OCI-LY3 (cell line): Measurements from ENCODE around the gene AP1S3.

Source experiments
- H2AFZ ChIP-seq: fragments of 200-600, 300-600 bp; shearing (Covaris generic); 2 replicates; pipeline ENCODE4 v1.6.0; 2014; ENCODE audit warnings: antibody characterized with exemption, low read depth, low read length
- H3K27ac ChIP-seq: fragments of 200-600, 300-600 bp; sonication (generic); 2 replicates; pipeline ENCODE4 v1.5.1; 2014; ENCODE audit warnings: mild to moderate bottlenecking, low read length, moderate library complexity, mixed read lengths
- H3K27me3 ChIP-seq: fragments of 200-600, 300-600 bp; sonication (generic); 2 replicates; pipeline ENCODE4 v1.6.1; 2014; ENCODE audit warnings: low read depth, low read length, mixed read lengths
- H3K36me3 ChIP-seq: fragments of 200-600, 300-600 bp; sonication (generic); replicated peaks from 2 replicates; pipeline ENCODE3; 2014; ENCODE audit warnings: low read depth, low read length, mixed read lengths
- H3K4me1 ChIP-seq: fragments of 300-600, 200-600 bp; sonication (generic); 2 replicates; pipeline ENCODE4 v1.6.1; 2014; ENCODE audit warnings: low read length, mixed read lengths
- H3K4me2 ChIP-seq: fragments of 200-600, 300-600 bp; sonication (generic); 2 replicates; pipeline ENCODE4 v1.6.1; 2014; ENCODE audit warnings: low read length, mixed read lengths
- H3K4me3 ChIP-seq: fragments of 300-600, 200-600 bp; sonication (generic); 2 replicates; pipeline ENCODE4 v1.5.1; 2014; ENCODE audit warnings: antibody characterized with exemption, mild to moderate bottlenecking, low read length, moderate library complexity
- H3K79me2 ChIP-seq: fragments of 300-600, 200-600 bp; shearing (Covaris generic); 2 replicates; pipeline ENCODE4 v1.6.1; 2014; ENCODE audit warnings: mild to moderate bottlenecking, low read length, mixed read lengths
- H3K9ac ChIP-seq: fragments of 300-600, 200-600 bp; shearing (Covaris generic); 2 replicates; pipeline ENCODE4 v1.6.0; 2014; ENCODE audit warnings: mild to moderate bottlenecking, low read length, moderate library complexity
- H3K9me3 ChIP-seq: fragments of 200-600, 300-600 bp; shearing (Covaris generic); 2 replicates; pipeline ENCODE4 v1.6.1; 2014; ENCODE audit warnings: low read length, mixed read lengths; ENCODE audit not compliant: insufficient read depth
- H4K20me1 ChIP-seq: fragments of 200-600, 300-600 bp; sonication (generic); 2 replicates; pipeline ENCODE4 v1.6.1; 2016; ENCODE audit warnings: low read length, mixed read lengths; ENCODE audit not compliant: insufficient read depth
- CTCF ChIP-seq: fragments of 200-600, 300-600 bp; sonication (generic); IDR thresholded peaks from 2 replicates; pipeline ENCODE4 v1.5.1; 2014; ENCODE audit warnings: antibody characterized with exemption, low read length, low read depth
- EZH2phosphoT487 ChIP-seq: fragments of 200-600 bp; shearing (Covaris generic); IDR thresholded peaks from 2 replicates; pipeline ENCODE4 v1.6.1; 2018; ENCODE audit warnings: antibody characterized with exemption, mixed run types, low read depth

AP1S3 gene

DNA sequence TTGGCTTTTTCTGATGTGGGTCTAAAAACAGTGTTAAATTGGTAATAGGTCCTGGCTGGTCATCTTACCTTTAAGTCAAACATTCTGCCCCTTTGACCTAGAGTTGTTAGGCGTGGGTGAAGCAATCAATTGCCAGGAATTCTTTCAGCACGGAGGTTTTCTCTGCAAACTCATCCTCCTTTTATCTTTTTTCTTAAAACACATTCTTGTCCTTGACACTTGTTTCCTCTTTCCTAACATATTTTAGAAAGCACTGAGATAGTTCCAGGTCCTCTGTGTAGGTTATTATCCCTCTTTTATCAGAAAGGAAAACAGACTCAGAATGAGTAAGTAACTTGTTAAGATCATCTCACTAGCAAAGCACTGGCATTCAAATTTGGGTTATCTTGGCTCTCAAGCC lies 18.6 kb upstream of the AP1S3 start:
- Histone ChIP-seq H3K27ac (no peak overlapping the region), H3K4me2 (no peak overlapping the region), H3K36me3 (no peaks in the 10 kb centered on the region), H3K9ac (no peak overlapping the region), H2AFZ (no peak overlapping the region), H3K4me3 (no peak overlapping the region), H3K27me3 (no peaks in the 10 kb centered on the region), H3K4me1 (peaks cover 3% of the 10 kb centered on the region; the same call in 1 of the 2 replicates), H4K20me1 (no peaks in the 10 kb centered on the region), H3K9me3 (no peaks in the 10 kb centered on the region), H3K79me2 (no peaks in the 10 kb centered on the region)
- TF ChIP-seq CTCF (no peak), EZH2phosphoT487 (no peak)

GRCh38 chr2:223855426-223855825 lies 18.0 kb upstream of the AP1S3 start:
- H3K9ac ChIP-seq = no peak overlapping the region
- H2AFZ ChIP-seq = no peak overlapping the region
- H3K36me3 ChIP-seq = no peaks in the 10 kb centered on the region
- H3K4me3 ChIP-seq = no peak overlapping the region
- H3K27ac ChIP-seq = no peak overlapping the region
- H3K4me2 ChIP-seq = no peak overlapping the region
- TF ChIP-seq EZH2phosphoT487 (no peak), CTCF (no peak)
- H3K27me3 ChIP-seq = no peaks in the 10 kb centered on the region
- H3K4me1 ChIP-seq = peaks cover 3% of the 10 kb centered on the region; the same call in 1 of the 2 replicates
- H3K9me3 ChIP-seq = no peaks in the 10 kb centered on the region
- no peaks in the 10 kb centered on the region for H3K79me2 ChIP-seq
- no peaks in the 10 kb centered on the region for H4K20me1 ChIP-seq

DNA sequence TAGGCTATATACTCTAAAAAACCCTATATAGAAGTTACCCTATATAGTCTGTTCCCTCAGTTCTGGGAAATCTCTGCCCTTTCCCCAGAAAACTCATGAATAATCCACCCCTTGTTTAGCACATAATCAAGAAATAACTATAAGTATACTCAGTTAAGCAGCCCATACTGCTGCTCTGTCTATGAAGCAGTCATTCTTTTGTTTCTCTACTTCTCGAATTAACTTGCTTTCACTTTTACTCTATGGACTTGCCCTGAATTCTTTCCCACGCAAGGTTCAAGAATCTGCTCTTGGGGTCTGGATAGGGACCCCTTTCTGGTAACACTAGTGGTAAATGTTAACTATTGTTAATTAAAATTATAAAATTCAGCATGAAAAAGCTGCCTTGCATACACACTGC lies 17.4 kb upstream of the AP1S3 start:
- H3K9ac ChIP-seq = no peak overlapping the region
- no peaks in the 10 kb centered on the region for H3K9me3 ChIP-seq
- peaks cover 3% of the 10 kb centered on the region; the same call in 1 of the 2 replicates for H3K4me1 ChIP-seq
- no peak overlapping the region for H2AFZ ChIP-seq
- H4K20me1 ChIP-seq = no peaks in the 10 kb centered on the region
- H3K27me3 ChIP-seq = no peaks in the 10 kb centered on the region
- no peak overlapping the region for H3K27ac ChIP-seq
- no peak overlapping the region for H3K4me3 ChIP-seq
- no peak for TF ChIP-seq CTCF
- H3K4me2 ChIP-seq = no peak overlapping the region; the same call in 1 of the 2 replicates
- no peaks in the 10 kb centered on the region for H3K79me2 ChIP-seq
- H3K36me3 ChIP-seq = no peaks in the 10 kb centered on the region

GRCh38 chr2:223853425-223853837 lies 16.0 kb upstream of the AP1S3 start:
- Histone ChIP-seq H3K27me3 (no peaks in the 10 kb centered on the region), H3K9ac (no peak overlapping the region), H4K20me1 (no peaks in the 10 kb centered on the region), H3K36me3 (peaks cover 2% of the 10 kb centered on the region), H2AFZ (no peak overlapping the region), H3K4me2 (no peak overlapping the region), H3K9me3 (no peaks in the 10 kb centered on the region), H3K4me3 (no peak overlapping the region), H3K4me1 (peaks cover 3% of the 10 kb centered on the region; the same call in 1 of the 2 replicates), H3K27ac (no peak overlapping the region), H3K79me2 (no peaks in the 10 kb centered on the region)
- TF ChIP-seq EZH2phosphoT487 (no peak), CTCF (no peak)
